Retina (tissue), 1 donor: ENCODE results near the gene NDEL1.

Source experiments
- DNase-seq: peaks from one replicate; pipeline ENCODE4 v3.0.0-alpha.2; 2016

Gene NDEL1

DNA sequence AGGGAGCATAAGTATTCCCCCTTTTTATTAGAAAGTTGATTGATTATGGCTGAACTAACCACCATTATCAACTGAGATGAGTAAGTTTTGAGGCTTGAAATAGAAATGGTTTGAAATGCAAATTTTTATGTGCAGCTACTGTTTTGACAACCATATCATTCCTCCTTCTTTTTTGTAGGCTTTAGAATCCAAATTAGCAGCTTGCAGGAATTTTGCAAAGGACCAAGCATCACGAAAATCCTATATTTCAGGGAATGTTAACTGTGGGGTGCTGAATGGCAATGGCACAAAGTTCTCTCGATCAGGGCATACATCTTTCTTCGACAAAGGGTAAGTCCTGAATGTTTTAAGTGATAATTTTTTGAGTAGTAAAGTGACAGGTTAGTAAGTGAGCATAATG is 24.1 kb downstream of the NDEL1 start:
- no peak for DNase-seq

DNA sequence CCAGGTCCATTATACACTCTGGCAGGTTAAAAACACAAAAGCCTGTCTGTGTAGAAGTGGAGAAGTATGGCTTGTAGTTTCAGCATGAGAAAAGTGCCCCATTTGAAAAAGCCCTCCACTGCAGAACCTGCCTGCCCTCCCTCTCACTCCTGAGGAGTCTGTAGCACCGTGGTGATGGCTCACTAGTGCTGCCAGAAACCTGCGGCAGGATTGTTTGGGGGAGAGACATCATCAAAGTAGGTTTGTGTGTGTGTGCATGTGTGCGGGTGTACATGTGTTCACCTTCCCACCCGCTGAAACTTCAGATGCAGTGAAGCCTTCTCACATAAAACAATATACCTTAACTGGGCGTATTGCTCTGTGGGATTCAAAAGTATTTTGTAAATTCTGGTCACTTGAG is 26.9 kb downstream of the NDEL1 start:
- DNase-seq = no peak

DNA sequence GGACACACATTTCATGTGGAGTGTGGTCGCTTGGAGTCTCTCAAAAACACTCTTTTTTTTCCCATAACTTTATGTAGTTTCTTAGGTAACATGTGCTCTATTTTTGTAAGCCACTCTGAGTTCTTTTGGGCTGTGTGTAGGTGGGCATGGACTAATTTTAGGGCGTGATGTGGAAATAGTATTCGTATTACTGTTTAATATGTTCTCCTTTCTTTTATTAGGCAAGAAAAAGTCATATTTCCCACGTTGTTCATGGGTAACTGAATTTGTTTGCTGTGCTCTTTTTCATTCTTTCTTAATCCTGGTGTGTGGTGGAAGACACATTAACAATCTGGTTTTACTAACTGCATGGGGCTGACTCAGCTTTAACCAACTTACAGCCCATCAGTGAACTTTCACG is 27.4 kb downstream of the NDEL1 start:
- no peak for DNase-seq

DNA sequence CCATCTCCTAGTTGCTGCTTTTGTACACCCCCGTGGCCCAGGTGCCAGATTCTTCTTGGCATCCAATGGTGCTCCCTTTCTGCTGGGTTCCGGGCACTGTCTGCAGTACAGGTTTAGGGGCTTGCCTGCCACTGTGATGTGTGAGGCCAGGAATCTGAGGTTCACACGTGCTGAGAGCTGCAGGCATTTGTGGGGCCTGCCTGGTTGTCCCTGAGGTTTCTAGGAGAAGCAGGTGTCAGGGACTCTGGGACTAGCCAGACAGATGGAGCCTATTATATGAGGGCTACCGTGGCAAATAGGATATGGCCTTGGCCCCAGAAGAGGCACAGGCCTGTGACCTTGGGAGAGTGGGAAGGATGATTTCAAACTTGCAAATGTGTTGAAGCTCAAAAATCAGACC is 29.3 kb downstream of the NDEL1 start:
- no peak for DNase-seq

DNA sequence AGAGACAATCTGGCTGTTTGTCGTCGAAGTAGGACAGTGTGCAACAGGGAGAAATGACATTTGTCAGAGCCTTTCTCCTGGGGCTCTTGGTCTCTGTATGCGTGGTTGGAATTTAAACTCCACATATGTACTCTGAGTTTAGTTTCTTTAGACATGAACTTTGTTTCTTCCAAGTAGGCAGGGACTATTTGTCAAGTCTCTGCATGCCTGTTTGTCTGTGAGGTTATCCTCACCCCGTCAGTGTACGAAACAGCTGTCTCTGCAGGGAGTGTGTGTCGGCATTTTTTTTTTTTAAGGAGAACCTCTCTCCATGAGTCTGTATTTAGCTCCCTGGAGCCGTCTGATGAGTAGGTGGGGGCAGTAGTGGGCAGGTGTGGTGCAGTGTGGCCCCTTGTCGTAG is 29.7 kb downstream of the NDEL1 start:
- DNase-seq = no peak

DNA sequence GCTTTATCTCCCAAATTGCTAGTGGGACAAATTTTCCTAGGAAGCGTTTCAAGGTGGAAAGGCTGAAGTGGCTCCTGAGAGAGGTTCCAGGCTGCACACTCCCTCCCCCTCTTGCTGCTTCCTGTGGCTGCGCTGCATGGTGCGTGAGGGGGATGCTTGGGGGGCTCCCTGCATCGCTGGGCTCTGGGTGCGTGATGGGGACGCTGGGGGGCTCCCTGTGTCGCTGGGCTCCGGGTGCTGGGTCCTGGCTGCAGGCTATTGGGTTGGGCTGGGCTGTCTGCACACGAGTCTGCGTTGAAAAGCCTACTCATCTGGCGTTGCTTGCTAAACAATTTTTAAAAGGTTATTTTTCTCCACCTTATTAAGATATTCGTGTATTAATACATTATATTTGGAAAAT is 30.1 kb downstream of the NDEL1 start:
- DNase-seq = no peak

DNA sequence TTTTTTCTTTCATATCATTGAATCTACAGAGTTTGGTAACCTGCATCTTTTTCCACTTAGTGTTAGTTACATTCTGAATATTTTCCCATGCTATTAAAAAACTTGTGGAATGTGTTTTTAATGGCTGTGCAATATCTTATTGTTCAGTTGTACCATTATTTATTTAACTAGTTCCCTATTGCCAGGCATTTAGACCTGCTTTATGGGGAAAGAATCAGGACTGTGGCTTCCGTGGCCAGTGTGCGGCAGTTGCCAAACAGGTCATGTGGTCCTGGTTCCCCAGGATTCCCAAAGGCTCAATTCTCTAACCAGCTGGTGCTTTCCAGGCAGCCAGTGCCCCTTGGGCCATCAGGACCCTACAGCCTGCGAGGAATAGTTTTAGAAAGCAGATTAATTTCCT is 30.8 kb downstream of the NDEL1 start:
- no peak for DNase-seq

DNA sequence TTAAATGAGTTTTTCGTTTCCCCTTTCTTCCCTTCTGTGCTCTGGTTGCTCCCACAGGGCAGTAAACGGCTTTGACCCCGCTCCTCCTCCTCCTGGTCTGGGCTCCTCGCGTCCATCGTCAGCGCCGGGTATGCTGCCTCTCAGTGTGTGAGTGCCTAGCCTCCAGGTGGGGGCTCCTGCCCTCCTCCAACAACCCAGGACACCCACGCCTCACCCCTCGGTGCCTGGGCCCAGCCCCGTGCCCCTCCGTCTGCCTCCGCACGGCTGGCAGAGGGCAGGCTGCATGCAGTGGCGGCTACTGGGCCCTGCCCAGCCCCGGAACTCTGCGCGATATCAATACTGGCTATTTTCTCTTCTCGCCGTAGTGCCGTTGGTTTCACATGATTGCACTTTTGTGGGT is 31.2 kb downstream of the NDEL1 start:
- DNase-seq = no peak

DNA sequence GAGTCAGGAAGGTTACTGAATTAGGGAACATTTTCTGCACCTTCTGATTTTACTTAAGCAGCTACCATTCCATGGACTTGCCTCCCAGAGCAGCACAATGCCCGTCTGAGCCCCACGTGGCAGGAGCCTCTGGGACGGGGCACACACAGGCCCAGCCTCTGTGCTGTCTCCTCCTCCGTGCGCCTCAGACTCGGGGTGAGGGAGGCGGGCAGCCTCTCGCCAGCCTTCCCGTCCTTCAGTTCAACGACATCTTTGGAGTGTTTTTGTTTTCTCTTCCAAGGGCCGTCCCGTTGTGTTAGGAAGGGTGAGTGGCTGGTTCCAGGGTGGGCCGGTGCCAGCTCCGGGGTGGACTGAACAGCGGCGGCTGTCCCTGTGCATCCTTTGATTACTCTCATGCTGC is 31.8 kb downstream of the NDEL1 start:
- no peak for DNase-seq

DNA sequence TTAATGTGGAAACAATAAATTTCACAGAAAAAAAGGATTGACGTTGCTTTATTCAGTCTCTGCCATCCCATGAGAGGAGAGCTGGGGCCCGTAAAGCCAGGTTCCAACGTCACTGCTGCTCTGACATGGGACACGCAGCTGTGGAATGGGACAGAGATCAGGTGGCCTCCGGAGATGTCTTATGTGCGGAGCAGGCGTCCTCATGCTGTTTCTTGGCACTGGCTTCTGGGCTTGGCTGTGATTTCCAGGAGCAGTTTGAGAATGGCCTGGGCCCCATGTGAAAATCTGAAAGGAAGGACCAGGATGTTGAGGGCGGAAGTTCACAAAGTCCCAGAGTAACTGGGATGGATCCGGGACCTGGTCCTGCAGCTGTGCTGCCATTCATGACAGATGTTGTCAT is 32.4 kb downstream of the NDEL1 start:
- DNase-seq = no peak

DNA sequence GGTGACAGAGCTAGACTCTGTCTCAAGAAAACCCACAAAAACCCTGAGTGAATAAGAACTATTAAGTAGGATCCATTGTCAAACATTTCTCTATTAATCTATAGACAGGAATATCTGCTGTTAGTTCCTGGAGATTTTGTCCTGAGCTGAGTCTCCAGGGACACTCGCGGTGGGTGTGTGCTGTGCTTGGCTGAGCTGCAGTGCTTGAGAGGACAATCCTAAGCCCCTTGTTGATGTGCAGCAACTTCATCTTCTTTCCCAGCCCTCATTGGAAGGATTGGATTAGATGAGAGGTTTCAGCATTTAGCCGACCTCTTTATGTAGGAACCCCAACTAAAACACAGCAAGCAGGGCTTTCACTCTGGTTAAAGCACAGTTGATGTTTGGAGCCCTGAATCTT is 33.3 kb downstream of the NDEL1 start:
- no peak for DNase-seq

DNA sequence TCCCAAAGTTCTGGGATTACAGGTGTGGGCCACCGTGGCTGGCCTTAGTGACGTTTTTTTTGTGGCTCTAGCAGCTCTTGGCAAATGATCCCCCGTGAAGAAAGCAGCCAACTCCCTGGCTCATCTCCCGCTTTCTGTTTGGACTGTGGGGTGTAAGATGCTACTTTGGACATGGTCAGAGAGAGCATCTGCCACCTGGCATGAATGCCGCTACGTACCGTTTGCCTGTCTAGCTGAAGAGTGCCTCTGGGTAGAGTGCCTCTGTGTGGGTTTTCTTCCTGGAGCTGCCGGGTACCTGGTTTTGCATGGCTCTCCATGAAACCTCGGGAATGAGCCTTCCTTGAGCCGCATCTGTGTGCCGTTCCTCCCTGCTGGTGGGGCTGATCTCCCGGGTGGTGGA is 34.3 kb downstream of the NDEL1 start:
- DNase-seq = no peak

DNA sequence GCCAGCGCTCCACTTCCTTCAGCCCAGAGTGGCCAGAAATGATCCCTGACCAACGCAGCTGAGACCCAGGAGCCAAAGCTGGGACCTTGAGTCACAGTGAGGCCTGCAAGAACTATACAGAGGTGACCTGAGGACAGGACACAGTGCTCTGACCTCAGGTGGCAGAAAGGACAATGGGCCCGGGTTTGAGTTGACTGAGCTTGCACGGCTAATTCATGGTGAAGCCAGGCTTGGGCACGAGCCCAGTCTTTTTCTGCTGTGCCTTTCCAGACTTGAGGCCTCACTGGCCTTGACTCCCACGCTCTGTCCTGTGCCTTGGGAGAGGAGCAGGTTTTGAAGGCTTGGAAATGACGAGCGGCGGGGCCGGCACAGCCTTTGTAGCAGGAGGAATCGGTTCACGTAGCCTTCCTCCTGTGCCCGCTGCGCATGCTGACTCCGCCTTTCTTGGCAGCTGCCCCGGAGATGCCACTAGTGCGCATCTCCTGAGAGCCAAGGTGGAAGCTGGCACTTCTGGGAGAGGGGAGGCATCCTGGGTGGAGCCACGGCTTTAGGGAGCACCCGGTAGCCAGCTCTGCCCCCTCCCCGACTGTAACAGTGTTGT is 34.9 kb downstream of the NDEL1 start:
- DNase-seq = no peak

DNA sequence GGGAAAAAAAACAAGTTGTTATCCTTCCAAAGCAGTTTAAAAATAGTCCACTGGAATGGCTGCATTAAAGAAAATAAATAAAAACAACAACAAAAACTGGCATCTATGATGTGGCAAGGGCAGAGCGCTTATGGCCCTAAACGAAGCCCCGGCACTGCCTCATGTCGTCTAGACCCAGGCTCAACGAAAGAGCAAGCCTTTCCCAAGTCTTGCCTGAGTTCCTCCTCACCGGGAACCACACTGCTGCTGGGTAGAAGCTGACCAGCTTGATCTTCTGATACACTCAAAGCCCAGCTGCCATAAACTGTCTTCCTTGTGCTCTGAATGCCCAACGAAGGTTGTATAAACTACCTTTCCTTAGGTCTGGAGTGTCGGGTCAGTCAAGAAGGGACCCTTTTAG is 37.0 kb downstream of the NDEL1 start:
- DNase-seq = no peak

DNA sequence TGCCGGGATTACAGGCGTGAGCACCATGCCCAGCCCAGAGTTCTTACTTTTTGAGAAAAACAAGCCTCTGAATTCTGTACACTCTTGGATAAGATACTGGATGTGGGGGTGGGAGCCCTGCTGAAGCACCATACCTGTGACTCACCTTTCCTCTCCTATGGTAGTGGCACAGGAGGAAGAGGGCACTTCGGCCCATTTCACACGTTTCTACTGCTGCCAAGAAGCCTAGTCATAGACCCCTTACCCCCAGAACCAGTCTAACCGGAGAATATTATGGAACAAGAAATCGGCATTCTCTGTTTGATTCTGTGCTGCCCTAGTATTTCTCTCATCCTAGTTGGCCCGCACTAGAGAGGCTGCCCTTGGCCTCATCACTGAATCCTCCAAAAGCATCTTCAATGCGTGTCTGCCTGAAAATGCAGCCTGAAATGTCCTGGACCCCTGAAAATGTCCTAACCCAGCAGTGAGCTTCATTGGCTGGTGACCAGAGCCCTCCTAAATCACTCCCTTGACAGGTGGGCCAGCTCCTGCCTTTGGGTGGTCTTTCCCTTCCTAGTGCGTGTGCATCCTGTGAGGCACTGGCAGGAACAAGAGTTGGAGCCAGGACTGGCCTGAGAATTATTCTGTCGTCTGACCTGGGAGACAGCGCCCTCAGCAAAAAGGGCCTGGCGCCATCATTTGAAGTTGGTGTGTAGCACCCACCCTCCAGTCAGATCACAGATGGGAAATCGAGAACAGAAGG is 37.9 kb downstream of the NDEL1 start:
- no peak for DNase-seq

DNA sequence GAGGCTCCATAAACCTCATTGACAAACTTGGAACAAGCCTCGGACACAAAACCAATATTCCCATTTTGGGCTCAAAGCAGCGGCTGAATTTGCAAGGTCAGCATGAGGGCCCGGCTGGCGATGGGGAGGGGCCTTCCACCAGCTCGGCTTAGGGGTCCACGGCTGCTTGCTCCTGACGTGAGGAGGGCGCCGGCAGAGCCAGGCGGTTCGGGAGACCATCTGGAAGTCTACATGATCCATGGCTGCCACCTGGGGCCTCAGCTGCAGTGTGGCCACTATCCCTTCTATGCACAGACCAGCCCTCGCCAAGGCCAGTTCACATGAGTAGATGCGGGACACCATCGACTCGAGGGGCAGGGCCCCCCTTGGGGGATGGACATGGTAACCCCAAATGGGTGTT is 39.1 kb downstream of the NDEL1 start:
- DNase-seq = no peak

DNA sequence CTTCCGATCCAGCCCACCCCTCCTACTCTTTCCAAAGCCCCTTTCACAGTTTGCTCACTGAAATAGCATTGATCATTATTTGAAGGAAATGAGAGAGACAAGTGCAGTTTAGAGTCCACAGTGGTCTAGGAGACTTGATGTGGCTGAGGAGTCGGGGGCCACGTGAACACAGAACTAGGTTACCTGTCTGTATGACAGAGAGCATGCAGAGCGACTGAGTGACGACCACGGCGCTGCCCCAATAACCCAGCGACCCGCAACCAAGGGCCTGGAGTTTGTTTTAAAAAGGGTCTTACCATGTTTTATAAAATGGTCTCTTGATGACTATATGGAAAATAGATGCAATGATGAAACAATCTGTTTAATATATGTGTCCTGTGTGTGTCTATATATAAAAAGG is 39.5 kb downstream of the NDEL1 start:
- no peak for DNase-seq

DNA sequence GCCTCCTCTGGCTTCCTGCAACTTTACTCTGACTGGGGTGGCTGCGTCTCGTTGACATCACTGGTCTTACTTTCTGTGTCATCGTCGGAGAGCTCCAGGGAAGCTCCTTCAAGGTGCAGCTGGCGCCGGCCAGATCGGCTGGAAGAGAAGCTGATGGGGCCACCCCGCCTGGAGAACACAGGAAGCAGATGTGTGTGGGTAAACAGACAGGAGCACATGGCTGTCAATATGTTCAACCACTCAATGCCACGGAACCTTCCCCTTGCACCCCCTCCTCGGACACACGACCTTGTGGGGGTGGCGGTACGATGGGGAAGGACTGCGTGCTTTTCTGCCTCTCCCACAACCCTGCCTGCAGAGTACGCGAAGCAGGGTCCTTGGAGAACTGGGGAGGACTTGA is 40.1 kb downstream of the NDEL1 start:
- no peak for DNase-seq

DNA sequence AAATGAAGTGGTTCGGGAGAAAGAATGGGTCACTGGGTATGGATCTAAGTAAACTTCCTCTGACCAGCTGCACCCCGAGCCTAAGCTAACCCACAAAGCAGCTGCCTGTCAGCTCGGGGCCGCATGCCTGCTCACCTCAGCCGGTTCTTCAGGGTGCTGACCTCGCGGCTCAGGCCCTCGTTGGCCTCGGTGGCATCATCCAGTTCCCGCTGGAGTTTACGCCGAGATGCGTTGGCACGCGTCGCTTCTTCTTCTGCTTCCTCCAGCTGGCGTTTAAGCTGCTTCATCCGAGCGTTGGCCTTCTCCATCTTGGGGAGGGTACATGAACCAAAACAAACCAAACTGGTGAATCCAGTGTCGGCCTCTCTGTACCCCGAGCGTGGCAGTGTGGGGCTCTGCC is 41.1 kb downstream of the NDEL1 start:
- DNase-seq = no peak

DNA sequence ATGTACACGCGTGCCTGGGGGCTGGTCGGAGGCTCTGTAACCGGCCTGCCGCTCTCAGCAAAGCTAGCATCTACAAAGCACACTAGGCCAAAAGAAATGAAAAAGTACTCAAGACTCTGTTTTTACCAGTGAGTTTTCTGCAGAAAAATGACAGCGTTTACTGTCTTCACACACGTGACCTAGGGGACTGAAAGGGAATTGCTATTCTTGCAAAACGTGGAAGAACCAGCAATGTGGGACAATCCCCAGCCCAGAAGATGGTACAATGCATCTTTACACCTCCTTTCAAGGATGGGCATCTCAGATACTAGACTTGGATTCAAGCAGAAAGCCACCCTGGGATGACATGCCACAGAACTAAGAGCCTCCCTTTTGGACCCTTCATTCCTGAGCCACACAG is 41.5 kb downstream of the NDEL1 start:
- DNase-seq = no peak

DNA sequence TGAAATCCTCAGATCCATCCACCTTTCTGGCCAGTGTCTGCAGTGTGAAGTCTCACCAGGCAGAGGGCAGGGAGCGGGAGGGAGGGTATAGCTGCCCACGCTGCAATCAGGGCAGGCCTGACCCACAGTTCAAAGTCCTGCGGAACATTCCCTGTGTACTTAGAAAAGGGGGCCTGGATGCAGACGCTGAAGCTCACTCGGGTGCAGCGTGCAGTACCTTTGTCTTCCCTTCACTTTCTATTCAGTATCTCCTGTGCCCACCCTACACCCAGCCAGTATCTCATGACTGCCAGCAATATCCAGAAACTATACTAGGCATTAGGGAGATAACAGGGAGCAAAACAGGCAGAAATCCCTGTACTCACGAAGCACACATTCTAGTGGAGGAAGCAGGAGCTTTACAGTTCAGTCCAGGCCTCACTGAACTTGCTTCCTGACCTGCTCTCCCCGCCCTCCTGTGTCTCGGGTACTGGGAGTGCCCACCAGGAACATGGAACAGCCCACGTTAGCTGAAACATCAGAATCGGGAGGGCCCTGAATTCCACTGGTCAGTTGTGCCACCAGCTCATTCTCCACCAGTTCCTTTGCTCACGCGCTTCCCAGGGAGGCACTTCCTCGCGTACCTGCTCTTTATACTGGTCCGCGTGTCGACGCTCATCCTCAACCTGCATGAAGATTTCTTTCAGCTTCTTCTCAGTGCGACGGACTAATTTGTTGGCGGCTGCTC is 42.2 kb downstream of the NDEL1 start:
- DNase-seq = no peak

DNA sequence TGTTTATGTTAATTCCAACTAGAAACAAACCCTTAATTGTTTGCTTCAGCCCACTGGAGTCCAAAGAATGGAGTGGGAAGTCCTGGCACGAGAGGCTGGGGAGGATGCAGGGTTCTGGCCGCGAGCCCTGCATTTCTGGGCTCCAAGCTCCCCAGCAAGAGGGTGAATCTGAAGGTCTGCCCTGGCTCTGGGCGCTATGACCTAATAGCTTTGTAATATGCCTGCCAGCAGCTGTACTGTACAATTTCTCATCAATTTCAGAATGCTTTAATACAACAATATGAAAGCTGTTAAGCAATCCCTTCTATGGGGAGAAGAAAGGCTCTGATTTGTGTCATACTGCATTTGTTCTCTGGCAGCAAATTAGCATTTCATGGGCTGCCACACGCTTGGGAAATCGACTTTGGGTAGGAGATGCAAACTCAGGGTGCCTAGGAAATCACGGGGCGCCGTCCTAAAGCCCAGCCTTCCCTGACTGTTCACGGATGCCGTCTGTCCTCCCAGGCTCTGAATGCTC is 43.8 kb downstream of the NDEL1 start:
- no peak for DNase-seq

DNA sequence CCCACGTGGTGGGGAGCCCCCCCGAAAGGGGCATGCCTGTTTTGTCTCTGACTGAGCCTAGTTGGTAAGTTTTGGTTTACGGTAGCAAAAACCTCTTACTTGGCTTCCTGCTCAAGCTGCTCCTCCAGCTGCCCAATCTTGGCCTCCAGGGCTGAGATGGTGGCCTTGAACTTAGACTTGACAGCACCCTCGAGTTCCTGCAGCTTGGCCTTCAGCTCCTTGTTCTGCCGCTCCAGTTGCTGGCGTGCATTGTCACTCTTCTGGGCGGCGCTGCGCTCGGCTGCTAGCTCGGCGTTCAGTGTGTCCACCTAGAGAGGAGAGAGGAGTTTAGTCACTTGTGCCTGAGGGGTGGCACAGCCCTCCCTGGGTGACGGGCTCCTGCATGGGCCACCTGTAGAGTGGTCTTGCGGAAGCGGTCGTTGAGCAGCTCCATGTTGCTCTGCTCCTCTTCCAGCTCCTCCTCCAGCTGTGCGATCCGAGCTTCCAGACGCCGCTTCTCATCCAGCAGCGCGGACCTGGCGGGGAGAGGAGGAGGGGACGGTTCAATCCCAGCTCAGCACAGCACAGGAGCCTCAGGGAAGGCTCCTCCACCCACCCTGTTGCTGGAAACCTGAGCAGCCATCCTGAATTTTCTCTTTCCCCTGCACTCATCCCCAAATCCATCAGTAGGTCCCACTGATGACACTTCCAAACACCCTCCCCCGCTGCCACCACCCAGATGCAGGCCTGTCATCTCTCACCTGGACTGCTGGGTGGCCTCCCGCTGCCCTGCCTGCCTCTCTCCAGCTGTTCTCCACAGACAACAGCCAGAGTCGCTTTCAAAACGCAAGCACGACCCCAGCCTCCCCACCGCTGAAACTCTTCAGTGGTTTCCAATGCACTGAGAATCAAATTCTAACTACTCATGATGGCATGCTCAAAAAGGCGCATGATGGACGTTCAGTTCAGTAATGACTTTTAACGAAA is 44.6 kb downstream of the NDEL1 start:
- no peak for DNase-seq
